ENCODE data around the gene PTPN6. TPM values are rescaled to one million over a fixed set of nuclear protein-coding genes. Genes with fewer than 3 reads are reported as not detected.

PTPN6 gene
- total RNA-seq, 1 experiment from 2014 or later, result 13.7 TPM

DNA sequence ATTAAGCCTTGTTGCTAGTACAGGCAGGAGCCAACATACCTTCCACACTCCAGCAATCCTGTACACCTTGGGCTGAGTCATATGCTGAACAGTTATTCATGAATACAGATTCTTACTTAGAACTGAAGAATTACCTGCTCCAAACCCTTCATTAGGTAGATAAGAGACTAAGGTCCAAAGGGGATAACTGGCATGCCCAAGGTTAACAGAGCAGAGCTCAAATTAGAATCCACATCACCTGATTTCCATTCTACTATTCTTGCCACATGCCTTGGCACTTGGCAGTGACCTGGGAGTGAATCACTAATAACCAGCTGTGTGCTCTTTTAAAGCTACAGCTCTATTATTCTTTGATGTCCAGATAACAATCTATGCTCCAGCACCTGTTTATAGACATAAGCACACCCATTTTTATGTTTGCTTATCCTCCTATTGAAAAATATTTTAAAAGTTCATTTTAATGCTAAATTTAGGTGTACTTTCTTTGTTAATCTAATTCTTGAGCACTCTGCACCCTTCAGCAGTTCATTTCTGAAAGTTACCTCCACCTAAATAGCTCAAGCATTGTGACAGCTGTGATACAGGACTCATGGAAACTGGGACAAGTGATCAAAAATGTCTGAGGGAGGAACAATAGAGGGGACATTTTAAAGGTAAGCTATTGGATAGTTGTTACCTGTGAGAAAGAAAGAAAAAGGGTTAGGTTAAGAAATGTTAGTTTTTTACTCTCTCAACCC lies 47.7 kb downstream of the PTPN6 start:
- ATAC-seq, result no peak
- no peak overlapping the region for H3K4me3 ChIP-seq (ENCODE audit: low read depth in 2 of 2, low read length in 2 of 2)
- ChIA-PET CTCF (interaction anchor here (0.7 kb wide), 1 partner anchor 143 kb away, joined by 3 read pairs; no protein-coding TSS in a partner anchor), POLR2A (no interaction called here)
- intact Hi-C loops (cut with micrococcal nuclease; ENCODE audit: unreplicated experiment), result no loop called here
- in situ Hi-C loops (cut with HindIII; ENCODE audit: low pct_unique_long_range_greater_than_20kb, low sequenced_read_pairs), result no loop called here
- no peaks in the 10 kb centered on the region for H3K27me3 ChIP-seq (ENCODE audit: control insufficient read depth, insufficient read depth, low read length)
- H3K27ac ChIP-seq (ENCODE audit: low read length), result no peak overlapping the region
- no TSS peak for BruUV-seq (replicated peaks)
- H3K36me3 ChIP-seq (ENCODE audit: control insufficient read depth, insufficient read depth, low read length), result no peaks in the 10 kb centered on the region; the same call in 1 of the 2 replicates
- H3K4me1 ChIP-seq (ENCODE audit: control insufficient read depth, insufficient read depth, low read length), result no peaks in the 10 kb centered on the region
- DNase-seq (ENCODE audit: low read depth, low spot score), result no peak
- TF ChIP-seq POLR2AphosphoS5 (IDR thresholded peaks at IDR 0.05; ENCODE audit: low read depth, low read length) (no peak), TCF7L2 (IDR thresholded peaks at IDR 0.05; ENCODE audit: low read depth, low read length) (no peak)
- TF ChIP-seq, protein P1, sequence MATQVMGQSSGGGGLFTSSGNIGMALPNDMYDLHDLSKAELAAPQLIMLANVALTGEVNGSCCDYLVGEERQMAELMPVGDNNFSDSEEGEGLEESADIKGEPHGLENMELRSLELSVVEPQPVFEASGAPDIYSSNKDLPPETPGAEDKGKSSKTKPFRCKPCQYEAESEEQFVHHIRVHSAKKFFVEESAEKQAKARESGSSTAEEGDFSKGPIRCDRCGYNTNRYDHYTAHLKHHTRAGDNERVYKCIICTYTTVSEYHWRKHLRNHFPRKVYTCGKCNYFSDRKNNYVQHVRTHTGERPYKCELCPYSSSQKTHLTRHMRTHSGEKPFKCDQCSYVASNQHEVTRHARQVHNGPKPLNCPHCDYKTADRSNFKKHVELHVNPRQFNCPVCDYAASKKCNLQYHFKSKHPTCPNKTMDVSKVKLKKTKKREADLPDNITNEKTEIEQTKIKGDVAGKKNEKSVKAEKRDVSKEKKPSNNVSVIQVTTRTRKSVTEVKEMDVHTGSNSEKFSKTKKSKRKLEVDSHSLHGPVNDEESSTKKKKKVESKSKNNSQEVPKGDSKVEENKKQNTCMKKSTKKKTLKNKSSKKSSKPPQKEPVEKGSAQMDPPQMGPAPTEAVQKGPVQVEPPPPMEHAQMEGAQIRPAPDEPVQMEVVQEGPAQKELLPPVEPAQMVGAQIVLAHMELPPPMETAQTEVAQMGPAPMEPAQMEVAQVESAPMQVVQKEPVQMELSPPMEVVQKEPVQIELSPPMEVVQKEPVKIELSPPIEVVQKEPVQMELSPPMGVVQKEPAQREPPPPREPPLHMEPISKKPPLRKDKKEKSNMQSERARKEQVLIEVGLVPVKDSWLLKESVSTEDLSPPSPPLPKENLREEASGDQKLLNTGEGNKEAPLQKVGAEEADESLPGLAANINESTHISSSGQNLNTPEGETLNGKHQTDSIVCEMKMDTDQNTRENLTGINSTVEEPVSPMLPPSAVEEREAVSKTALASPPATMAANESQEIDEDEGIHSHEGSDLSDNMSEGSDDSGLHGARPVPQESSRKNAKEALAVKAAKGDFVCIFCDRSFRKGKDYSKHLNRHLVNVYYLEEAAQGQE (IDR thresholded peaks at IDR 0.05; ENCODE audit: insufficient read depth in 1 of 2, low read depth in 2 of 2, low read length in 1 of 2), result no peak
- TF ChIP-seq, protein P2, sequence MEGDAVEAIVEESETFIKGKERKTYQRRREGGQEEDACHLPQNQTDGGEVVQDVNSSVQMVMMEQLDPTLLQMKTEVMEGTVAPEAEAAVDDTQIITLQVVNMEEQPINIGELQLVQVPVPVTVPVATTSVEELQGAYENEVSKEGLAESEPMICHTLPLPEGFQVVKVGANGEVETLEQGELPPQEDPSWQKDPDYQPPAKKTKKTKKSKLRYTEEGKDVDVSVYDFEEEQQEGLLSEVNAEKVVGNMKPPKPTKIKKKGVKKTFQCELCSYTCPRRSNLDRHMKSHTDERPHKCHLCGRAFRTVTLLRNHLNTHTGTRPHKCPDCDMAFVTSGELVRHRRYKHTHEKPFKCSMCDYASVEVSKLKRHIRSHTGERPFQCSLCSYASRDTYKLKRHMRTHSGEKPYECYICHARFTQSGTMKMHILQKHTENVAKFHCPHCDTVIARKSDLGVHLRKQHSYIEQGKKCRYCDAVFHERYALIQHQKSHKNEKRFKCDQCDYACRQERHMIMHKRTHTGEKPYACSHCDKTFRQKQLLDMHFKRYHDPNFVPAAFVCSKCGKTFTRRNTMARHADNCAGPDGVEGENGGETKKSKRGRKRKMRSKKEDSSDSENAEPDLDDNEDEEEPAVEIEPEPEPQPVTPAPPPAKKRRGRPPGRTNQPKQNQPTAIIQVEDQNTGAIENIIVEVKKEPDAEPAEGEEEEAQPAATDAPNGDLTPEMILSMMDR (IDR thresholded peaks at IDR 0.05), result no peak
- no peaks in the 10 kb centered on the region for H3K9me3 ChIP-seq (ENCODE audit: control insufficient read depth, insufficient read depth, low read depth, low read length)

DNA sequence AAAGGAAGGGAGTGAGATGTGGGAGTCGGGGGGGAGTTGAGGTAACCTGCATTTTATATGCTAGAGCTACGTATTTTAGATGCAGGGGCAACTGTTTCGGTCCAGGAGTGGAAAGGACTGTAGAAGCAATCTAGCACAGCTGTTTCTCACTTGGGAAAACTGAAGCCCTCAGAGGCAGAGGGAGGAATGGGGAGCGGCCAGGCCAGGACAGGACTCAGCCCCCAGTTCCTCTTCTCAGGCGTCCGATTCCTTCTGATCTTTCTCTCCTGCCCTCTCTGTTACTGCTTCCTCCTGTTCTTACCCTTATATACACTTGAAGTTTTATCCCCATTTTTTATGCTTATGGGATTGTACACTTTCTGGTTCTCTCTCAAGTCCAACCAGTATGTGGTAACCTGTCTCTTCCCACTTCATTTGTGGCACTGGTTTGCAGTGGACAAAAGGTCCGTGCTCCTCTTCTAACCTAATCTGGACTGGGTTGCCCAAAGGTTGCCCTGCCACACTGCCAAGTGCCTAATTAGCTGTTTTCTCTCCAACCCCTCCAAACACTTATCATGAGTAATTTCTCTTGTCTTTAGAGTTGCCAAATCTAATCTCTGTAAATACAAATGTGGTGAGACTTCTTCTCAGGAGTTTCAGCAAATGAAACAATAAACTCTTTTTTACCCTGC lies 50.9 kb downstream of the PTPN6 start:
- intact Hi-C loops (cut with micrococcal nuclease; ENCODE audit: unreplicated experiment) (no loop called here), in situ Hi-C loops (cut with HindIII; ENCODE audit: low pct_unique_long_range_greater_than_20kb, low sequenced_read_pairs) (no loop called here)
- TF ChIP-seq, protein P2 (IDR thresholded peaks at IDR 0.05), result no peak
- TF ChIP-seq TCF7L2 (IDR thresholded peaks at IDR 0.05; ENCODE audit: low read depth, low read length), result no peak
- no peak for TF ChIP-seq SIN3A (IDR thresholded peaks at IDR 0.05; ENCODE audit: borderline replicate concordance, insufficient read depth, low read depth, low read length)
- TF ChIP-seq, protein P1 (IDR thresholded peaks at IDR 0.05; ENCODE audit: insufficient read depth in 1 of 2, low read depth in 2 of 2, low read length in 1 of 2), result no peak
- TF ChIP-seq POLR2AphosphoS5 (IDR thresholded peaks at IDR 0.05; ENCODE audit: low read depth, low read length), result no peak
- no peak for ATAC-seq
- Histone ChIP-seq H3K4me1 (ENCODE audit: control insufficient read depth, insufficient read depth, low read length) (no peaks in the 10 kb centered on the region), H3K27ac (ENCODE audit: low read length) (no peak overlapping the region), H3K9me3 (ENCODE audit: control insufficient read depth, insufficient read depth, low read depth, low read length) (no peaks in the 10 kb centered on the region), H3K27me3 (ENCODE audit: control insufficient read depth, insufficient read depth, low read length) (no peaks in the 10 kb centered on the region), H3K4me3 (ENCODE audit: low read depth in 2 of 2, low read length in 2 of 2) (no peak overlapping the region), H3K36me3 (ENCODE audit: control insufficient read depth, insufficient read depth, low read length) (no peaks in the 10 kb centered on the region; the same call in 1 of the 2 replicates)
- BruUV-seq (replicated peaks), result no TSS peak
- POLR2A ChIA-PET, result no interaction called here
- DNase-seq (ENCODE audit: low read depth, low spot score), result no peak
- CTCF ChIA-PET, result no interaction called here

Measured in Panc1 (cell line).